CD4-positive, alpha-beta T cell treated with Interleukin-15 for 1 hour (primary cell): ENCODE results near the gene KMT2C.

Source experiments
- DNase-seq: peaks from one replicate; pipeline ENCODE4 v3.0.0-alpha.2; 2020

KMT2C gene

DNA sequence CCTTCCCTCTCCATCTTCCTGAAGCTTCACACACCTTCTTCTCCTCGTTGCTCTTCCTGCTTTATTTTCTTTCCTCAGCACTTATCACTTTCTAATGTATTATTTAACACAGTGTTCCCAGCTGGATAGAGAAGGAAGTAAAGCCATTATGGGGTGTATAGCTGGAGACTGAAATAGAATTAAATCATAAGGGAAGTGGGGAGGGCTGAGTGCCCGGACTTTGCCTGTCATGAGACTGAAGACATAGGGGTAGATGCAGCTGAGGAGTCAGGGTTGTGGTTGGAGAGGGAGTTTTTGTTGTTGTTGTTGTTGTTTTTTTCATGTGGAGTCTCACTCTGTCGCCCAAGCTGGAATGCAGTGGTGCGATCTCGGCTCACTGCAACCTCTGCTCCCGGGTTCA lies 345.1 kb downstream of the KMT2C start:
- no peak for DNase-seq

DNA sequence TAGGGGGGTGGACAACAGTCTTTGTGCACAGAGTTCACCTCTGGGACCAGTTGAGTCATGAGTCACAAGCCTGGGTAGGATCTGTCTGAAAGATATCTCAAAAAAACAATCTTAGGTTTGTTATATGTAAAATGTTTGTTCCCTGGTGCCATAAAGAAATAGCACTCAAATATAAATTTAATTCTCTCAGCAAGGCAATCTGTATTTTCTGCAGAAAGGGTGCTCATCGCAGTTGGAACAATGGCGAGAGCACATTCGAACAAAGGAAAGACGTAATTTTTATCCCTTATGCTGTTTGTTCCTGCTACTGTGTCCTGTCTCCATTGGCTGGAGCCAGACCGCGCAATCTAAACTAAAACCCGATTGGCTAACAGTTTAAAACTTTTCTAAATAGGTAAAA lies 346.6 kb downstream of the KMT2C start:
- DNase-seq, result no peak

DNA sequence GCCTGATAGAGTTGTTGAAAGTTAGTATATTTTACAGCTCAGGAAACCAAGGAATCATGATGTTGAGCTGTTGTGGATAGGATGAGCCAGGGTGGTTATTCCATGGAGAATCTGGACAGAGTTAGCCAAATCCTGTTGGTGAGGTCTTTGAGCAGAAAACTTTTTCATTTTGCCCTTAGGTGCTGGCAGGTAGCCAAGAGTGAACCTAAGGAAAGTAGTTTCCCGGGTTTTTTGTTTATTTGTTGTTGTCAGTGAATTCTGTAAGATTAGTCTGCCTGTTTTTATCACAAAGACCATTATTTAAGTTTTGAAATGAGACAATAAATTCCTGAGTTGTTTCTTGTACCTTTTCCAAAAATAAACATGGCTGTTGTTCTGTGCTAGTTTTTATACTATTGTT lies 349.3 kb downstream of the KMT2C start:
- no peak for DNase-seq

GRCh38 chr7:152085131-152085530 lies 350.7 kb downstream of the KMT2C start:
- no peak for DNase-seq
